Stimulated activated CD8-positive, alpha-beta memory T cell treated with anti-CD3 and anti-CD28 coated beads, Interleukin-12 subunit alpha, Interleukin-12 subunit beta, amount 100 ng/mL, for 4 hours (primary cell): Measurements from ENCODE around the gene KIFC3.
"Not testable (repeated sequence)": the region's sequence is repeated elsewhere in the genome, so short reads cannot be mapped to it uniquely, and the experiment has no call there.

Source experiments
- DNase-seq: peaks from one replicate; pipeline ENCODE4 v3.0.0-alpha.2; 2020; ENCODE audit warnings: low read depth

The KIFC3 gene

GRCh38 chr16:57786632-57787518 lies 15.4 kb downstream of the KIFC3 start:
- DNase-seq, result no peak

GRCh38 chr16:57785924-57786323 lies 16.4 kb downstream of the KIFC3 start:
- no peak for DNase-seq

GRCh38 chr16:57785385-57785784 lies 16.9 kb downstream of the KIFC3 start:
- no peak for DNase-seq

GRCh38 chr16:57784334-57784733 lies 18.0 kb downstream of the KIFC3 start:
- no peak for DNase-seq

- DNase-seq, result no peak
Observed at GRCh38 chr16:57783883-57784282, 18.4 kb downstream of the KIFC3 start.

GRCh38 chr16:57783116-57783515 lies 19.2 kb downstream of the KIFC3 start:
- DNase-seq, result no peak

GRCh38 chr16:57782607-57783055 lies 19.7 kb downstream of the KIFC3 start:
- DNase-seq, result not testable (repeated sequence)

GRCh38 chr16:57781741-57782606 lies 20.3 kb downstream of the KIFC3 start:
- DNase-seq, result no peak

- no peak for DNase-seq
Observed at GRCh38 chr16:57781349-57781740, 20.9 kb downstream of the KIFC3 start.

GRCh38 chr16:57779836-57780235 lies 22.5 kb downstream of the KIFC3 start:
- not testable (repeated sequence) for DNase-seq

- DNase-seq, result no peak
Observed at GRCh38 chr16:57778658-57779057, 23.6 kb downstream of the KIFC3 start.

GRCh38 chr16:57775661-57776469 lies 26.4 kb downstream of the KIFC3 start:
- DNase-seq, result no peak

- no peak for DNase-seq
Observed at GRCh38 chr16:57774705-57775285, 27.5 kb downstream of the KIFC3 start.

GRCh38 chr16:57773655-57774295 lies 28.5 kb downstream of the KIFC3 start:
- no peak for DNase-seq

GRCh38 chr16:57773019-57773418 lies 29.3 kb downstream of the KIFC3 start:
- DNase-seq, result no peak

GRCh38 chr16:57771141-57771785 lies 31.0 kb downstream of the KIFC3 start:
- no peak for DNase-seq

GRCh38 chr16:57770361-57770760 lies 31.9 kb downstream of the KIFC3 start:
- no peak for DNase-seq

GRCh38 chr16:57769541-57770145 lies 32.6 kb downstream of the KIFC3 start:
- DNase-seq, result no peak

- DNase-seq, result no peak
Observed at GRCh38 chr16:57766714-57767348, 35.5 kb downstream of the KIFC3 start.
